ENCODE results near the gene TMEM209. TPM values are rescaled to one million over a fixed set of nuclear protein-coding genes. Genes with fewer than 3 reads are reported as not detected.

TMEM209 gene
- total RNA-seq = 13.1 and 13.6 TPM in 2 replicates

DNA sequence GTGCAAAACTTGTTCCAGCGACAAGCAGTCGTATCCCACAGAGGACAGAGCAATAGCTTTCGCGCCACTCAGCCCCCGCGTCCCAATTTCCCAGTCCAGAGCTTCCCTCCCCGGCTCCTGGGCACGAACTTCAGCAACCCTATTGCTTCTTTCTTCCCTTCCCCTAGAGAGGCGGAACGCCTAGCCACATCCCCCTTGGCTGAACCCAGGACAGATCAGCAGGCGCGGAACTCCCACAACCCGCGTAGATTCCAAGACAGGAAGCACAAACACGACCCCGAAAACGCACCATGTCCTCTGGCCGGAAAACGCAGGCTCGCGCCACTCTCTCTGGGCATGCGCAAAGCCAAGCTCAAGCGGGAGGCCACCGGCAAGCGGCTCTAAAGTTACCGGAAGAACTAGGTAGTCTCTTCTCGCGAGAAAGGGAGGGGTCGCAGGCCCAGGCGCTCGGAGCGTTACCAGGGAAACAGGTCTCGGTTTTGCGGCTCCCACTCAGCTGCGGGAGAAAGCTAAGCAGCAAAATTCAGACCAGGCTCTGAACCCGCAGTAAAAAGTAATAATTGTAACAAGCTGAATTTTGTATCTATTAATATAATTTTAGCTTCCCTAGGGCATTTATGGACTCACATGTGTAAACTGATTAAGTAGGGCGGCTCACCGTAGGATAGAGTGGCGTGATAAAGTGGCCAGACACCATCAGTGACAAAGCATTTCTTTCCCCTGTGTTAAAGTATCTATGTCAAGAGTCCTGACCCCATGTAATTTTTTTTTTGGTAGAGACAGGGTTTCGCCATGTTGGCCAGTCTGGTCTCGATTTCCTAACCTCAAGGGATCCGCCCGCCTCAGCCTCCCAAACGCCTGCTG is at the start of gene TMEM209:
TSS of gene TMEM209 (minus strand) at position 323 of the 864 bp plus-strand sequence. CDS start at position 292, 31 bp downstream.

DNA sequence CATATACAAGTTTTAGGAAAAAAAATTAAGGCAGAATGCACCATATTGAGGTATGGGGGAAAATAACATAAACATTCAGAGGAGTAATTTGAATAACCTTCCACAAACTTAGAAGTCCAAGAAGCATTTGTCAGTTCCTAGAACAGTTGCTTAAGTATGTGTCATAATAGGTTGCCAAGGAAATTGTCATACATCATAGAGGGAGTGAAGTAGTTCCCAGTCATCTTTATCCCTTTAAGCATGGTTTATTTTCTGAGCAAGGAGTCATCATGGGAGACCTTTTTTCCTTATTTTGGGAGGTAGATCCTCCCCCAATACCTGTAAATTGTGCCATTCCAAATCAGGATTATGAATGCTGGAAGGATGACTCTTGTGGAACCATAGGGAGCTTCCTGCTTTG is 2.4 kb upstream of the TMEM209 start, which contains the start of gene SSMEM1:
TSS of gene SSMEM1 (plus strand) at position 219 of the 400 bp plus-strand sequence. CDS start at position 270, 51 bp downstream.

Other genes with a start within 250 kb of the TMEM209 start
- gene ZC3HC1, start 154.0 kb downstream of the TMEM209 start, total RNA-seq = 21.4 and 26.1 TPM in 2 replicates
- 9.4 and 12.3 TPM in 2 replicates for gene KLHDC10, start 134.9 kb downstream of the TMEM209 start, total RNA-seq
- 0.15 TPM in 1 of 2 replicates, not detected in the other for gene SSMEM1, start 2.5 kb upstream of the TMEM209 start, total RNA-seq
- gene CPA2, start 61.5 kb upstream of the TMEM209 start, total RNA-seq = not detected in 2 replicates
- 26.7 and 28.1 TPM in 2 replicates for gene CPA4, start 87.8 kb upstream of the TMEM209 start, total RNA-seq
- gene CPA5, start 139.4 kb upstream of the TMEM209 start, total RNA-seq = not detected in 2 replicates
- under 0.01 TPM in 1 of 2 replicates, not detected in the other for gene CPA1, start 175.1 kb upstream of the TMEM209 start, total RNA-seq
- 21.7 and 23.5 TPM in 2 replicates for gene CEP41, start 235.6 kb upstream of the TMEM209 start, total RNA-seq

Measured in bronchus fibroblast of lung (primary cell).